HepG2 (cell line): ENCODE measurements around the gene FUT4. TPM values are rescaled to one million over a fixed set of nuclear protein-coding genes. Genes with fewer than 3 reads are reported as not detected.

ENCODE experiments used
- ATAC-seq: fragments of 200-7000 bp; cut with Tn5 transposase; 3 replicates; pipeline ENCODE4 v1.9.1; 2020; ENCODE audit warnings: mild to moderate bottlenecking, moderate library complexity
- BruUV-seq: library from RNA; stranded (reverse); fragments of 400-500 nt; replicated peaks from 2 replicates; lab custom pipeline; 2021; lab: Mats Ljungman, UMichigan
- CTCF ChIA-PET: fragments of 300-600 bp; formaldehyde crosslinking; extraction: SDS; loops from one replicate; lab custom pipeline; 2021; ENCODE audit warnings: low total read pairs, inconsistent platforms, low intra/inter-chr PET ratio; lab: Yijun Ruan, JAX
- POLR2A ChIA-PET: fragments of 350-600 bp; sonication (Branson Sonifier 250); formaldehyde crosslinking; loops from one replicate; lab custom pipeline; 2020; ENCODE audit warnings: antibody characterized with exemption, inconsistent platforms; lab: Yijun Ruan, JAX
- DNase-seq: peaks from one replicate; pipeline ENCODE4 v3.0.0-alpha.2; 2015; ENCODE audit warnings: low spot score
- FAIRE-seq: peaks from 3 replicates; lab custom pipeline; 2011; peaks lifted over from hg19 to GRCh38; lab: Jason Lieb, UNC
- H2AFZ ChIP-seq: one replicate; pipeline ENCODE4 v1.6.1; 2011; ENCODE audit warnings: low read length, inconsistent platforms
- H3K27ac ChIP-seq: fragments of 300-600 bp; 3 replicates; pipeline ENCODE4 v1.8.0; 2011; ENCODE audit warnings: mixed run types, mild to moderate bottlenecking, mixed read lengths, low read length, inconsistent platforms; ENCODE audit not compliant: insufficient read depth; ENCODE audit errors: extremely low read length
- H3K27me3 ChIP-seq, 2 experiments: fragments of 200-600 bp in 1 of 2; 2 replicates in 1 of 2; 3 replicates in 1 of 2; pipeline versions ENCODE4 v1.6.0 to v1.8.0; 2011; ENCODE audit warnings: low read length in 2 of 2, mild to moderate bottlenecking in 2 of 2, moderate library complexity in 2 of 2, inconsistent platforms in 1 of 2; ENCODE audit not compliant: insufficient read depth in 2 of 2, control insufficient read depth in 1 of 2
- H3K36me3 ChIP-seq, 2 experiments: fragments of 200-600 bp in 1 of 2; replicated peaks in 1 of 2; 2 replicates in 1 of 2; 3 replicates in 1 of 2; pipeline versions ENCODE4 v1.5.1 to v1.8.0; 2011; ENCODE audit warnings: low read length in 2 of 2, inconsistent platforms in 1 of 2; ENCODE audit not compliant: insufficient read depth in 2 of 2, control insufficient read depth in 1 of 2
- H3K4me1 ChIP-seq: 2 replicates; pipeline ENCODE4 v1.5.1; 2012; ENCODE audit warnings: low read length, inconsistent platforms; ENCODE audit not compliant: insufficient read depth
- H3K4me2 ChIP-seq: 2 replicates; pipeline ENCODE4 v1.6.0; 2011; ENCODE audit warnings: low read depth, low read length, inconsistent platforms
- H3K4me3 ChIP-seq, 3 experiments: fragments of 200-600 bp in 1 of 3; sonication (generic), shearing (Covaris generic) in 1 of 3; replicated peaks in 1 of 3; 2 replicates each; pipeline ENCODE4 v1.5.1; 2011 to 2016; ENCODE audit warnings: low read length in 3 of 3, inconsistent platforms in 2 of 3, low read depth in 2 of 3, mild to moderate bottlenecking in 2 of 3, control low read depth in 1 of 3, mixed read lengths in 1 of 3; ENCODE audit not compliant: insufficient read depth in 1 of 3
- H3K79me2 ChIP-seq: one replicate; pipeline ENCODE4 v1.6.1; 2011; ENCODE audit warnings: low read length, inconsistent platforms; ENCODE audit not compliant: insufficient read depth
- H3K9ac ChIP-seq: 2 replicates; pipeline ENCODE4 v1.6.0; 2011; ENCODE audit warnings: mild to moderate bottlenecking, low read depth, low read length, inconsistent platforms; ENCODE audit not compliant: insufficient read depth
- H3K9me3 ChIP-seq: 2 replicates; pipeline ENCODE4 v1.5.1; 2012; ENCODE audit warnings: mild to moderate bottlenecking, low read length
- H4K20me1 ChIP-seq: 2 replicates; pipeline ENCODE4 v1.6.0; 2011; ENCODE audit warnings: inconsistent platforms, mild to moderate bottlenecking, low read length, moderate library complexity; ENCODE audit not compliant: insufficient read depth
- ERF ChIP-seq: IDR thresholded peaks from 2 replicates; pipeline ENCODE4 v1.6.1; 2018; ENCODE audit warnings: missing biosample characterization, missing genetic modification reagents
- IRF1 ChIP-seq: sonication (generic); formaldehyde crosslinking; IDR thresholded peaks from 2 replicates; pipeline ENCODE4 v1.4.0; 2020; ENCODE audit warnings: low read depth, mild to moderate bottlenecking, missing genetic modification reagents
- KAT8 ChIP-seq: IDR thresholded peaks from 2 replicates; pipeline ENCODE4 v1.6.1; 2016; ENCODE audit warnings: missing genetic modification reagents, missing compliant biosample characterization
- KLF11 ChIP-seq: IDR thresholded peaks from 2 replicates; pipeline ENCODE4 v1.6.1; 2016; ENCODE audit warnings: missing compliant biosample characterization
- LRRFIP1 ChIP-seq: sonication (generic); formaldehyde crosslinking; conservative IDR thresholded peaks from 2 replicates; pipeline ENCODE4 v1.4.0; 2020; ENCODE audit warnings: missing genetic modification reagents
- MAZ ChIP-seq, 2 experiments: sonication (generic) in 1 of 2; formaldehyde crosslinking in 1 of 2; IDR thresholded peaks; 2 replicates each; pipeline versions ENCODE4 v1.5.0 to v1.6.1; 2012 to 2020; ENCODE audit warnings: low read depth in 2 of 2, mild to moderate bottlenecking in 2 of 2, borderline replicate concordance in 1 of 2, improper control_type of control experiment in 1 of 2, low read length in 1 of 2, missing genetic modification reagents in 1 of 2, moderate library complexity in 1 of 2
- MTA3 ChIP-seq: sonication (generic); formaldehyde crosslinking; IDR thresholded peaks from 2 replicates; pipeline ENCODE4 v1.4.0; 2020; ENCODE audit warnings: missing genetic modification reagents
- MXD4 ChIP-seq: IDR thresholded peaks from 2 replicates; pipeline ENCODE4 v1.6.1; 2016; ENCODE audit warnings: mild to moderate bottlenecking, missing biosample characterization, missing genetic modification reagents
- PCBP2 ChIP-seq: fragments of 200-400 bp; formaldehyde crosslinking; optimal IDR thresholded peaks from 2 replicates; pipeline ENCODE3; 2018; ENCODE audit warnings: low read length, low read depth; ENCODE audit not compliant: poor library complexity, severe bottlenecking
- RARG ChIP-seq: sonication (generic); formaldehyde crosslinking; IDR thresholded peaks from 2 replicates; pipeline ENCODE4 v1.4.0; 2020; ENCODE audit warnings: low read depth, mild to moderate bottlenecking, missing genetic modification reagents
- SNAI1 ChIP-seq: sonication (generic); formaldehyde crosslinking; IDR thresholded peaks from 2 replicates; pipeline ENCODE4 v1.5.0; 2020; ENCODE audit warnings: mild to moderate bottlenecking, missing genetic modification reagents, borderline replicate concordance
- SOX13 ChIP-seq, 3 experiments: fragments of 450-650 bp in 1 of 3; sonication (generic) in 1 of 3; formaldehyde crosslinking in 1 of 3; IDR thresholded peaks in 2 of 3; conservative IDR thresholded peaks in 1 of 3; 2 replicates each; pipeline versions ENCODE4 v1.5.0 to v1.6.1; 2016 to 2020; ENCODE audit warnings: antibody characterized with exemption in 1 of 3, mild to moderate bottlenecking in 1 of 3, missing compliant biosample characterization in 1 of 3, missing genetic modification reagents in 1 of 3, moderate library complexity in 1 of 3
- SSRP1 ChIP-seq: IDR thresholded peaks from 2 replicates; pipeline ENCODE4 v1.6.1; 2016; ENCODE audit warnings: control low read depth
- XBP1 ChIP-seq: sonication (generic); formaldehyde crosslinking; IDR thresholded peaks from 2 replicates; pipeline ENCODE4 v1.5.0; 2020; ENCODE audit warnings: missing genetic modification reagents
- ZNF337 ChIP-seq: sonication (generic); formaldehyde crosslinking; IDR thresholded peaks from 2 replicates; pipeline ENCODE4 v1.5.1; 2020; ENCODE audit warnings: missing genetic modification reagents, low read depth, mild to moderate bottlenecking, borderline replicate concordance
- ZNF484 ChIP-seq: sonication (generic); formaldehyde crosslinking; IDR thresholded peaks from 2 replicates; pipeline ENCODE4 v1.5.1; 2020; ENCODE audit warnings: mild to moderate bottlenecking, low read depth, missing genetic modification reagents, borderline replicate concordance
- ZNF605 ChIP-seq: sonication (generic); formaldehyde crosslinking; IDR thresholded peaks from 2 replicates; pipeline ENCODE4 v1.8.0; 2022; ENCODE audit warnings: mild to moderate bottlenecking, missing genetic modification reagents
- ZNF615 ChIP-seq: sonication (generic); formaldehyde crosslinking; IDR thresholded peaks from 2 replicates; pipeline ENCODE4 v1.5.0; 2020; ENCODE audit warnings: mild to moderate bottlenecking, missing genetic modification reagents, borderline replicate concordance
- ZNF7 ChIP-seq: IDR thresholded peaks from 2 replicates; pipeline ENCODE4 v1.6.1; 2016; ENCODE audit warnings: missing biosample characterization, missing genetic modification reagents
- WGBS: methylation state at CpG from one replicate; pipeline ENCODE4 v1.1.6; 2017; ENCODE audit warnings: low lambda C conversion rate; 5-methylcytosine and 5-hydroxymethylcytosine counted together
- in situ Hi-C: cut with HindIII; loops from 2 replicates; pipeline ENCODE4 v1.10.0; 2017; ENCODE audit warnings: low pct_unique_long_range_greater_than_20kb; ENCODE audit not compliant: extremely low pct_ligation_motif_present
- intact Hi-C: fragments of 100-400 bp; cut with micrococcal nuclease; formaldehyde crosslinking; loops from one replicate; pipeline ENCODE4 v1.10.0; 2022; ENCODE audit not compliant: unreplicated experiment
- polyA plus RNA-seq, 8 experiments: library from polyadenylated mRNA; depleted of rRNA in 3 of 8; stranded (reverse) in 7 of 8; unstranded in 1 of 8; fragments of >200 nt; fragmentation: Illumina TruSeq in 4 of 8; extraction: Trizol in 4 of 8; gene quantifications; 2 replicates each; pipeline versions ENCODE4 v1.2.1 to v1.2.3, GENCODE V29; 2011 to 2016; ENCODE audit warnings: low read depth in 4 of 8, missing spikeins in 1 of 8, mixed read lengths in 1 of 8; ENCODE audit not compliant: insufficient read depth in 1 of 8
- total RNA-seq, 5 experiments: library from RNA; depleted of rRNA; stranded (reverse); fragments of >200 nt; fragmentation: Illumina TruSeq; extraction: Trizol; gene quantifications; 2 replicates each; pipeline ENCODE4 v1.2.3, GENCODE V29; 2016; ENCODE audit warnings: low read depth in 1 of 5
- TF ChIP-seq, protein P1 (sequence below): IDR thresholded peaks from 2 replicates; pipeline ENCODE4 v1.6.1; 2016; ENCODE audit warnings: low read depth, control low read depth

The FUT4 gene
- total and polyA plus RNA-seq, 2 of the 13 experiments (the other 11 are each of a cell fraction or from before 2014, with no cell fraction given), result 0.28 to 0.60 TPM

GRCh38 chr11:94494126-94494680 is 49.5 kb upstream of the FUT4 start:
- BruUV-seq, result no TSS peak
- intact Hi-C loops (loop anchor here (5.0 kb wide), 2 partner anchors 367 to 572 kb away; partner anchors contain the start of gene PANX1), in situ Hi-C loops (no loop called here)
- Histone ChIP-seq H3K27me3 (no peaks in the 10 kb centered on the region; a peak in 1 of 5 replicates), H2AFZ (no peak overlapping the region), H3K9ac (peak overlapping the region; percentile 86), H3K27ac (peak overlapping the region; percentile 89), H3K36me3 (peaks cover 4 to 24% of the 10 kb centered on the region in 2 experiments; a peak in 3 of 5 replicates), H3K79me2 (peaks cover 32% of the 10 kb centered on the region), H3K9me3 (no peaks in the 10 kb centered on the region), H3K4me1 (peaks cover 29% of the 10 kb centered on the region), H3K4me3 (peak overlapping the region; percentile 80 to 90 (median 86)), H4K20me1 (no peaks in the 10 kb centered on the region), H3K4me2 (peak overlapping the region; percentile 81)
- ChIA-PET CTCF (no interaction called here), POLR2A (interaction anchor here (1.0 to 1.3 kb wide), 4 partner anchors 19 to 753 kb away, joined by 3 to 5 read pairs (median 4); partner anchors contain the start of genes C11orf54, C11orf97, PANX1 and TAF1D)
- FAIRE-seq (no peak), ATAC-seq (peak; percentile 82), DNase-seq (no peak)
- WGBS, result 1% methylated on average over 10 of the region's 19 CpGs
- peak; percentile 8; the same call in 1 of the 2 replicates for TF ChIP-seq ERF (CRISPR knock-in tag)
- TF ChIP-seq IRF1, result no peak
- TF ChIP-seq ZNF605 (CRISPR knock-in tag), result no peak
- no peak for TF ChIP-seq RARG
- no peak for TF ChIP-seq SOX13 (IDR thresholded peaks at IDR 0.05)
- no peak for TF ChIP-seq SOX13 (CRISPR knock-in tag; conservative IDR thresholded peaks at IDR 0.05 in 1 of 2, IDR thresholded peaks at IDR 0.05 in 1 of 2)
- no peak for TF ChIP-seq SSRP1 (CRISPR knock-in tag)
- TF ChIP-seq, protein P1, sequence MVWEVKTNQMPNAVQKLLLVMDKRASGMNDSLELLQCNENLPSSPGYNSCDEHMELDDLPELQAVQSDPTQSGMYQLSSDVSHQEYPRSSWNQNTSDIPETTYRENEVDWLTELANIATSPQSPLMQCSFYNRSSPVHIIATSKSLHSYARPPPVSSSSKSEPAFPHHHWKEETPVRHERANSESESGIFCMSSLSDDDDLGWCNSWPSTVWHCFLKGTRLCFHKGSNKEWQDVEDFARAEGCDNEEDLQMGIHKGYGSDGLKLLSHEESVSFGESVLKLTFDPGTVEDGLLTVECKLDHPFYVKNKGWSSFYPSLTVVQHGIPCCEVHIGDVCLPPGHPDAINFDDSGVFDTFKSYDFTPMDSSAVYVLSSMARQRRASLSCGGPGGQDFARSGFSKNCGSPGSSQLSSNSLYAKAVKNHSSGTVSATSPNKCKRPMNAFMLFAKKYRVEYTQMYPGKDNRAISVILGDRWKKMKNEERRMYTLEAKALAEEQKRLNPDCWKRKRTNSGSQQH (CRISPR knock-in tag), result no peak
- TF ChIP-seq XBP1 (CRISPR knock-in tag), result no peak
- no peak for TF ChIP-seq KLF11 (CRISPR knock-in tag)
- TF ChIP-seq LRRFIP1 (CRISPR knock-in tag), result no peak
- TF ChIP-seq KAT8, result peak; percentile 1; the same call in 1 of the 2 replicates
- 0 out of 2 replicates have a peak, but pooled peaks have one; percentile 31 for TF ChIP-seq ZNF615
- TF ChIP-seq MXD4, result no peak
- TF ChIP-seq ZNF337, result no peak
- TF ChIP-seq ZNF7 (CRISPR knock-in tag), result no peak
- TF ChIP-seq SNAI1 (CRISPR knock-in tag), result no peak
- TF ChIP-seq MAZ (IDR thresholded peaks at IDR 0.05; ENCODE audit: borderline replicate concordance, low read depth, low read length), result no peak
- 0 out of 2 replicates have a peak, but pooled peaks have one; percentile 8 for TF ChIP-seq MAZ (CRISPR knock-in tag; IDR thresholded peaks at IDR 0.05; ENCODE audit: low read depth)
- no peak for TF ChIP-seq ZNF484
- no peak for TF ChIP-seq MTA3
- no peak for TF ChIP-seq PCBP2
